Mucosa of descending colon (tissue), 3 donors: Measurements from ENCODE around the gene SCEL. TPM values are rescaled to one million over a fixed set of nuclear protein-coding genes. Genes with fewer than 3 reads are reported as not detected.
A peak's percentile ranks its signal among the peaks of the same experiment; 100 is the strongest.

Source experiments
- ATAC-seq: fragments of 200-7000 bp; cut with Tn5 transposase; one replicate; pipeline ENCODE4 v1.9.1; 2020; ENCODE audit warnings: mild to moderate bottlenecking, moderate library complexity
- DNase-seq, 3 donors: peaks; one replicate each; pipeline ENCODE4 v3.0.0-alpha.2; 2020
- H3K36me3 ChIP-seq: fragments of 200-600 bp; one replicate; pipeline ENCODE4 v1.8.0; 2021; ENCODE audit warnings: low read depth, mild to moderate bottlenecking
- H3K4me1 ChIP-seq: fragments of 200-600 bp; one replicate; pipeline ENCODE4 v1.8.0; 2021; ENCODE audit warnings: low read depth, mild to moderate bottlenecking
- H3K4me3 ChIP-seq: fragments of 200-600 bp; one replicate; pipeline ENCODE4 v1.8.0; 2021; ENCODE audit warnings: mild to moderate bottlenecking
- H3K9me3 ChIP-seq: fragments of 200-600 bp; one replicate; pipeline ENCODE4 v1.8.0; 2021; ENCODE audit warnings: mild to moderate bottlenecking
- intact Hi-C, 2 donors: fragments of 100-400 bp; cut with DNase I in 1 of 2; cut with micrococcal nuclease in 1 of 2; formaldehyde crosslinking; loops; one replicate each; pipeline versions ENCODE4 v1.11.0 to v1.11.1; 2022; cut with DNase I, micrococcal nuclease
- total RNA-seq, 3 donors: library from RNA; stranded (reverse); fragmentation: NEBNext Ultra II Directional in 2 of 3; extraction: Animal tissue kit (Norgen Biotek cat#: 25700) in 2 of 3; gene quantifications; one replicate each; pipeline versions ENCODE4 v1.2.1 to v1.2.4, GENCODE V29; 2021 to 2023
- TF ChIP-seq, protein P1 (sequence below): fragments of 200-600 bp; IDR thresholded peaks from one replicate; pipeline ENCODE4 v1.8.0; 2022; ENCODE audit warnings: antibody characterized with exemption, mild to moderate bottlenecking
- donor health status: DM: no; HTN: no; CAD: no; lungs with moderate emphysema.
- donor health status: DM: no; HTN: no; CAD: no.
- donor health status: DM: no; HTN: yes; CAD: no.

The SCEL gene
- total RNA-seq, 3 donors from 2014 or later, result 0.19 to 1.9 (median 1.4) TPM

DNA sequence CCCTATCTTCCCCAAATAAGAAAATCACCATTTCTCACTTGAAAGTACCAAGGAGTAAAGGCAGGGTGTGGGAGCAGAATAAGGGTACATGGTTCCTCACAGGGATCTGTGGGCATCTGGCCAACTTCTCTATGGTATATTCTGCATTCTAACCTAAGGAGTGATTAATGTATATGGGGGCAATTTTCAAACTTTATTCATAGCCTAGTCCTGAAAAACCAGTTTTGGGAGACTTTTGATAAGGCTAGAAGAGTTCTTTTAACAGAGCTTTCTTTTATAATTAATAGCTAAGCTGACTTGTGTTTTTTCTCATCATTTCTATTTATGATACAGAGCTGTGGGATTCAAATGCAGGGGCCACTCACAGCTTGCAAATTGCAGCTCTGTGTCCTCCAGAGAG, 852 bp downstream of the SCEL start:
- no peak overlapping the region for H3K4me3 ChIP-seq
- DNase-seq (no peak), ATAC-seq (no peak)
- no peaks in the 10 kb centered on the region for H3K4me1 ChIP-seq
- H3K9me3 ChIP-seq, result no peaks in the 10 kb centered on the region
- H3K36me3 ChIP-seq, result no peaks in the 10 kb centered on the region
- intact Hi-C loops, result no loop called here
- TF ChIP-seq, protein P1, sequence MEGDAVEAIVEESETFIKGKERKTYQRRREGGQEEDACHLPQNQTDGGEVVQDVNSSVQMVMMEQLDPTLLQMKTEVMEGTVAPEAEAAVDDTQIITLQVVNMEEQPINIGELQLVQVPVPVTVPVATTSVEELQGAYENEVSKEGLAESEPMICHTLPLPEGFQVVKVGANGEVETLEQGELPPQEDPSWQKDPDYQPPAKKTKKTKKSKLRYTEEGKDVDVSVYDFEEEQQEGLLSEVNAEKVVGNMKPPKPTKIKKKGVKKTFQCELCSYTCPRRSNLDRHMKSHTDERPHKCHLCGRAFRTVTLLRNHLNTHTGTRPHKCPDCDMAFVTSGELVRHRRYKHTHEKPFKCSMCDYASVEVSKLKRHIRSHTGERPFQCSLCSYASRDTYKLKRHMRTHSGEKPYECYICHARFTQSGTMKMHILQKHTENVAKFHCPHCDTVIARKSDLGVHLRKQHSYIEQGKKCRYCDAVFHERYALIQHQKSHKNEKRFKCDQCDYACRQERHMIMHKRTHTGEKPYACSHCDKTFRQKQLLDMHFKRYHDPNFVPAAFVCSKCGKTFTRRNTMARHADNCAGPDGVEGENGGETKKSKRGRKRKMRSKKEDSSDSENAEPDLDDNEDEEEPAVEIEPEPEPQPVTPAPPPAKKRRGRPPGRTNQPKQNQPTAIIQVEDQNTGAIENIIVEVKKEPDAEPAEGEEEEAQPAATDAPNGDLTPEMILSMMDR, result no peak

DNA sequence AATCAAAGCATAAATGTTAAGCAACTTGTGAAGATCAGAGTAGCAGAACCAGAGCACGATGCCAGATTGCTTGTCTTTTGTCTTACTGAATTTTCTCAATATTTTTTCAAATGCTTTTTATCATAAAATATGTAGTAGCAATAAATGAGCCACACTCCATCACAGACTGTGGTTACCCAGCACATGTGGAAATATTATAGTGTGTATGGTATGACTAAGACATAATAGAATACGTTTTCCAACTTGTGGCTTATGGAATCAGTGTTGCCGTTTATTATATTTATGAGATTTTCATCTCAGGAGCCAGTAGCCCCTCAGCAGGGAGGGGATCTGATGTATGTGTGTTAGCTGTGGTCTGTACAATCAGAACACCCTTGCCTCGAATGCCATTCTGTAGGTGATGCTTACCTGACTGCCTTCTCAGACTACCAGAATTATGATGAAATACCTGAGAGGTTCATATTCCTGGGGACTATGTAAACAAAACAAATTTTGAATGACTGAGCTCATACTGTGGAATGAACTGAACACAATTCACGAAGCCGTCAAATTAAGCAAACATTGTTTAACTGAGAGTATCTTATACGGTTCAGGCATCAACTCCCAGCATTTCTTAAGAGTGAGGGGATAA, 1.9 kb downstream of the SCEL start:
- Histone ChIP-seq H3K9me3 (no peaks in the 10 kb centered on the region), H3K4me1 (no peaks in the 10 kb centered on the region), H3K36me3 (no peaks in the 10 kb centered on the region), H3K4me3 (no peak overlapping the region)
- no peak for DNase-seq
- ATAC-seq, result no peak
- TF ChIP-seq, protein P1, result no peak
- intact Hi-C loops, result no loop called here

DNA sequence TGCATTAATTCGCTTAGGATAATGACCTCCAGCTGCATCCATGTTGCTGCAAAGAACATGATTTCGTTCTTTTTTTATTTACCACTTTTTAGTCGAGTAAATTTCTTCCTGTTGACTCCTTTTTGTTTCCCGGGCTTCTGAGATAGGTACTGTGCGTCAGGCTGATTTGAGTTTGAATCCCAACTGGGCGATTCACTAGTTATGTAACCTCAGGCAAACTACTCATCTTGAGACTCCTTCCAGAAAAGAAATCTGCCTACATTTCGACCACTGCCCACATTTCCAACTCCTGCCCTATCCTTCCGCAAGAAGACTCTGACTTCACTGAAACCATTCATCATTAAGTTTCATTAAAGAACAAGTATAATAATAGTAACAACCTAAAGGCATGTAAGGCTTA, 8.2 kb downstream of the SCEL start:
- intact Hi-C loops, result no loop called here
- ATAC-seq (no peak), DNase-seq (no peak)
- Histone ChIP-seq H3K9me3 (no peaks in the 10 kb centered on the region), H3K4me1 (no peaks in the 10 kb centered on the region), H3K4me3 (no peak overlapping the region), H3K36me3 (no peaks in the 10 kb centered on the region)
- TF ChIP-seq, protein P1, result no peak

DNA sequence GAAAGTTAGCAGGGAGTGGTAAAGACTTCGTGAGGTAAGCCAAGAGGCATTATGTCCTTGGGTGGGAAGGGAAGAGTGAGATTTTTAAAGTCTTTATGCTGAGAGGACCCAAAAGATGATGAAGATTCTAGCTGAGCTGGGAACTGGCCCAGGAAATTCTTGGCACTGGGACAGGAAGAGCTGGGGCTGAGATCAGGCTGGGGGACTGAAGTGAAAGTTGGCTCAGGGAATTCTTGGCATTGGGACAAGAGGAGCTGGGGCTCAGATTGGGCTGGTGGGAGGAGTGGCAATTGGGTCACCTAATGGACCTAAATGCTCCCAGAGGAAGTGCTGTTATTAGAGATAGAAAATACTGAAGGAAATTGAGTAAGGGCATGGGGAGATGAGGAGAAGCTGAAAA, 8.8 kb downstream of the SCEL start:
- TF ChIP-seq, protein P1, result no peak
- no peaks in the 10 kb centered on the region for H3K36me3 ChIP-seq
- no peak for ATAC-seq
- DNase-seq, result peak in 1 of 3 donors; percentile 26
- intact Hi-C loops, result no loop called here
- H3K4me1 ChIP-seq, result no peaks in the 10 kb centered on the region
- no peak overlapping the region for H3K4me3 ChIP-seq
- no peaks in the 10 kb centered on the region for H3K9me3 ChIP-seq

DNA sequence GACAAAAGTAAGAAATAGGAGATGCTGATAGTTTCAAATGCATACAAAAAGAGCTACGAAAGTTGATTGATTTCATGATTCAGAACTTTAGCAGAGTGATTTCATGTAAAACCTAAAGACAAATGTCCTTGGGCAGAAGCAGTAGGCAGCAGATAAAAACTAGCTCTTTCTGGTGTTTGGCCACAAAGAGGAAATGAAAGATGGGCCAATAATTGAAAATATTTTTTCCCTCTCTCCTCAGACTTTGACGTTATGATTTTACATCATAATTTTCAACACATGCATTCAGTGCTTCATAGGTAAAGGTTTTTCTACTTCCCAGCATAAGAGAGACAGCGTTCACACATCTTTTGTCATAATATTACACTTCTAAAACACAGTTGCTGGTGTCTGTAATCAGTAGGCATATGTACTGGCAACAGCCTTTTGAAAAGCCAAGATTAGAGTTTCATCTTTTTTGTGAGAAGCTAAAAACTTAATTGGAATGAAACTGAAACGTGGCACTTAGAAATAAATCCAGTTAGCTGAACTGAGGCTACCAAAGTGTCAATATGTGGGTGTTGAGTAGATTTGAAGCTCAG, 9.3 kb downstream of the SCEL start:
- H3K9me3 ChIP-seq, result no peaks in the 10 kb centered on the region
- no peak overlapping the region for H3K4me3 ChIP-seq
- ATAC-seq, result no peak
- H3K4me1 ChIP-seq, result no peaks in the 10 kb centered on the region
- H3K36me3 ChIP-seq, result no peaks in the 10 kb centered on the region
- intact Hi-C loops, result no loop called here
- TF ChIP-seq, protein P1, result no peak
- DNase-seq, result no peak
